PC-9 (cell line): Measurements from ENCODE around the gene ANKFN1.

Experiments
- CTCF ChIP-seq: fragments of 200-600 bp; sonication (generic); conservative IDR thresholded peaks from 2 replicates; pipeline ENCODE4 v1.6.1; 2017; ENCODE audit warnings: mixed run types, antibody characterized with exemption, mild to moderate bottlenecking, moderate library complexity
- EZH2 ChIP-seq: fragments of 200-600 bp; sonication (generic); IDR thresholded peaks from 2 replicates; pipeline ENCODE4 v1.8.0; 2017; ENCODE audit warnings: antibody characterized with exemption, low read depth

GRCh38 chr17:56465886-56466285, 312.6 kb downstream of the ANKFN1 start:
- TF ChIP-seq CTCF (no peak), EZH2 (no peak)
